Progenitor cell of endocrine pancreas (in vitro differentiated cells): ENCODE results near the gene CNTN5. TPM values are rescaled to one million over a fixed set of nuclear protein-coding genes. Genes with fewer than 3 reads are reported as not detected.

Experiments used
- DNase-seq: peaks from one replicate; pipeline ENCODE4 v3.0.0; 2021; ENCODE audit warnings: low spot score; ENCODE audit not compliant: unreplicated experiment
- H3K27ac Mint-ChIP-seq: 2 replicates; pipeline ENCODE4 v1.8.0; 2021; ENCODE audit warnings: mild to moderate bottlenecking, moderate library complexity, mixed read lengths
- H3K27me3 Mint-ChIP-seq: 2 replicates; pipeline ENCODE4 v1.8.0; 2021; ENCODE audit warnings: mixed read lengths
- H3K36me3 Mint-ChIP-seq: 2 replicates; pipeline ENCODE4 v1.8.0; 2022; ENCODE audit warnings: mixed read lengths; ENCODE audit not compliant: insufficient read depth
- H3K4me1 Mint-ChIP-seq: 2 replicates; pipeline ENCODE4 v1.8.0; 2021; ENCODE audit warnings: low read depth, mixed read lengths
- H3K4me3 Mint-ChIP-seq: 2 replicates; pipeline ENCODE4 v1.8.0; 2021; ENCODE audit warnings: low read depth, mild to moderate bottlenecking, moderate library complexity, mixed read lengths
- H3K9me3 Mint-ChIP-seq: 2 replicates; pipeline ENCODE4 v1.8.0; 2021; ENCODE audit warnings: low read depth, mixed read lengths
- total RNA-seq: library from RNA; stranded (reverse); gene quantifications from 2 replicates; pipeline ENCODE4 v1.2.1, GENCODE V29; 2021
- TF ChIP-seq, protein P1 (sequence below): fragments of 200-600 bp; sonication (generic); IDR thresholded peaks from one replicate; pipeline ENCODE4 v1.5.0; 2021; ENCODE audit warnings: antibody characterized with exemption, mild to moderate bottlenecking; ENCODE audit not compliant: unreplicated experiment

The CNTN5 gene
- total RNA-seq, 1 donor from 2014 or later: 0.50 TPM

GRCh38 chr11:100009728-100010127 lies 989.0 kb downstream of the CNTN5 start:
- Mint-ChIP-seq H3K4me3 (no peak overlapping the region), H3K4me1 (peaks cover 12% of the 10 kb centered on the region), H3K36me3 (no peaks in the 10 kb centered on the region), H3K27me3 (no peaks in the 10 kb centered on the region), H3K27ac (no peak overlapping the region), H3K9me3 (no peaks in the 10 kb centered on the region)
- TF ChIP-seq, protein P1, sequence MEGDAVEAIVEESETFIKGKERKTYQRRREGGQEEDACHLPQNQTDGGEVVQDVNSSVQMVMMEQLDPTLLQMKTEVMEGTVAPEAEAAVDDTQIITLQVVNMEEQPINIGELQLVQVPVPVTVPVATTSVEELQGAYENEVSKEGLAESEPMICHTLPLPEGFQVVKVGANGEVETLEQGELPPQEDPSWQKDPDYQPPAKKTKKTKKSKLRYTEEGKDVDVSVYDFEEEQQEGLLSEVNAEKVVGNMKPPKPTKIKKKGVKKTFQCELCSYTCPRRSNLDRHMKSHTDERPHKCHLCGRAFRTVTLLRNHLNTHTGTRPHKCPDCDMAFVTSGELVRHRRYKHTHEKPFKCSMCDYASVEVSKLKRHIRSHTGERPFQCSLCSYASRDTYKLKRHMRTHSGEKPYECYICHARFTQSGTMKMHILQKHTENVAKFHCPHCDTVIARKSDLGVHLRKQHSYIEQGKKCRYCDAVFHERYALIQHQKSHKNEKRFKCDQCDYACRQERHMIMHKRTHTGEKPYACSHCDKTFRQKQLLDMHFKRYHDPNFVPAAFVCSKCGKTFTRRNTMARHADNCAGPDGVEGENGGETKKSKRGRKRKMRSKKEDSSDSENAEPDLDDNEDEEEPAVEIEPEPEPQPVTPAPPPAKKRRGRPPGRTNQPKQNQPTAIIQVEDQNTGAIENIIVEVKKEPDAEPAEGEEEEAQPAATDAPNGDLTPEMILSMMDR: no peak
- DNase-seq: no peak

DNA sequence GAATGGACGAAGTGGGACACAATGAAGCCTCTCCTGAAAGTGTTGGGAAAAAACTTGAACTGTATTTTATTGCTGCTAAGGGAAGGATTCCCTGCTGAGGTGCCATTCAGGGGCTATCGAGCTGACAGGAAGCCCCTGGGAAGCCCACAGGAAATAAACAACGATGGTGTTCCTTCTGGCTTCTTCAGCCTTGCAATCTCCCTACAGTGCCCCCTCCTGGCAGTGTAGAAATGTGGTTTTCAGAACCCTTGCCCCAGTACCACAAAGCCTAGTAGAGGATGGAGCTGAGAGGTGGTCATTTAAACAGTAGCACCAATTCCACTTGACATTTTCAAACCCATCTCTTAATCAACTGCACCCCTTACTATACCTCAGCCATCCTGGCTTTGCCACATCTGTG lies 989.6 kb downstream of the CNTN5 start:
- Mint-ChIP-seq H3K27ac (no peak overlapping the region), H3K4me3 (no peak overlapping the region)
- DNase-seq: no peak

DNA sequence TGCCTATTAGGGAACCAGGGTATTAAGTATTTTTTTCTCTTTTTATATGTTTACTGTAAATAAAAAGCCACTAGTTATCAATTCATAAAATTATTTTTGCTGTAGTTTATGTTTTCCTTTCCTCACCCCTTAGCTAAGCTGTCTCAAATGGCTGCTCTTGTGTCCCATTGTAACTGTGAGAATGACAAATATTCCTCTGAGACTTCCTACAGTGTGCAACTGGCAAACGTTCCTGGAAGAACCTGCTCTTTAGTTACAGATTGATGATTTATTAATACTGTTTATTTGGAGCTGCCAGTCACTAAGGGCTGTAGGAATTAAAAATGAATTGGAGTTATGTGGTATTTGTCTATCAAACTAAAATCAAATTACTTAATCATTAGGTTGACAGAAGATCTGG lies 990.9 kb downstream of the CNTN5 start:
- Mint-ChIP-seq H3K4me3 (no peak overlapping the region), H3K27me3 (no peaks in the 10 kb centered on the region), H3K27ac (no peak overlapping the region), H3K36me3 (no peaks in the 10 kb centered on the region), H3K4me1 (peaks cover 12% of the 10 kb centered on the region), H3K9me3 (no peaks in the 10 kb centered on the region)
- DNase-seq: no peak
- TF ChIP-seq, protein P1: no peak

More for the DNA sequence above, 989.6 kb downstream of the CNTN5 start:
- Mint-ChIP-seq H3K36me3 (no peaks in the 10 kb centered on the region), H3K4me1 (peaks cover 12% of the 10 kb centered on the region), H3K27me3 (no peaks in the 10 kb centered on the region), H3K9me3 (no peaks in the 10 kb centered on the region)
- TF ChIP-seq, protein P1: no peak

GRCh38 chr11:100013011-100013410 lies 992.3 kb downstream of the CNTN5 start:
- Mint-ChIP-seq H3K36me3 (no peaks in the 10 kb centered on the region), H3K27me3 (no peaks in the 10 kb centered on the region), H3K27ac (no peak overlapping the region), H3K4me3 (no peak overlapping the region), H3K9me3 (no peaks in the 10 kb centered on the region), H3K4me1 (peaks cover 12% of the 10 kb centered on the region)
- TF ChIP-seq, protein P1: no peak
- DNase-seq: no peak

- H3K27ac Mint-ChIP-seq: no peak overlapping the region
- H3K4me3 Mint-ChIP-seq: no peak overlapping the region
- H3K36me3 Mint-ChIP-seq: no peaks in the 10 kb centered on the region
- DNase-seq: no peak
- H3K4me1 Mint-ChIP-seq: no peaks in the 10 kb centered on the region
- H3K27me3 Mint-ChIP-seq: no peaks in the 10 kb centered on the region
- TF ChIP-seq, protein P1: no peak
- peaks cover 5% of the 10 kb centered on the region for H3K9me3 Mint-ChIP-seq
These were observed 1011.2 kb downstream of the CNTN5 start for GRCh38 chr11:100031973-100032372.
